ENCODE results near the gene FANCM.

- TF ChIP-seq POLR2A (IDR thresholded peaks at IDR 0.05; ENCODE audit: low read length) (no peak), GATA1 (IDR thresholded peaks at IDR 0.05; ENCODE audit: low read depth, low read length) (no peak)
Measured at GRCh38 chr14:45181329-45181728, 45.6 kb downstream of the FANCM start.
